ENCODE data around the gene TMEM74B. TPM values are rescaled to one million over a fixed set of nuclear protein-coding genes. Genes with fewer than 3 reads are reported as not detected.

The TMEM74B gene
- total and polyA plus RNA-seq, 4 experiments from 2014 or later: not detected

DNA sequence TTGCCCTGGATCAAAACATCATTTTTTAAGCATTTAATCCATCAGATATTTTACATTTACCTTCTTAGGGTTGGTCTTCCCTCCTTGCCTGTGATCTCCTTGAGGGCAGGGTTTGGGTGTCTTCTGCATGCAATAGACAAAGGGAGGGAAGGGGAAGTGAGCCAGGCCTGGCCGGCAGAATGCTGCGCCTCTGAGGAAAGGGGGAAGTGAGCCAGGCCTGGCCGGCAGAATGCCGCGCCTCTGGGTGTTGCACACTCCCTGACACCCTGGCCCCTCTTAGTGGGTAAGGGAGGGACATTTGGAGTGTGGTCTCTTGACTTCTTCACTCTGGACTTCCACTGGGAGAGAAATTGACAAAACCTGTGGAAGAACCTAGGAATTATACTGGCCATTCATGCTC is 53.9 kb downstream of the TMEM74B start:
- ChIA-PET POLR2A (ENCODE audit: partially characterized antibody) (interaction anchor here (1.0 kb wide), 1 partner anchor 12 kb away, joined by 3 read pairs; the partner anchor contains the start of gene PSMF1), CTCF (ENCODE audit: partially characterized antibody) (interaction anchor here (1.4 kb wide), 1 partner anchor 22 kb away, joined by 3 read pairs; no protein-coding TSS in a partner anchor)
- no peak overlapping the region for H3K27ac ChIP-seq (ENCODE audit: low read depth, low read length)
- intact Hi-C loops (cut with micrococcal nuclease): no loop called here
- Mint-ChIP-seq H3K27ac (peak overlapping the region in 2 of 7 donors; percentile 1 to 61), H3K36me3 (peaks cover 83 to 85% of the 10 kb centered on the region in 2 donors), H3K9me3 (no peaks in the 10 kb centered on the region), H3K27me3 (no peaks in the 10 kb centered on the region), H3K4me1 (peaks cover 31 to 50% (median 39%) of the 10 kb centered on the region in 4 donors), H3K4me3 (no peak overlapping the region)
- no peaks in the 10 kb centered on the region for H3K9me3 ChIP-seq (ENCODE audit: control insufficient read depth in 1 of 2, low read length in 2 of 2)
- H3K4me1 ChIP-seq (ENCODE audit: insufficient read depth, low read length): peaks cover 19% of the 10 kb centered on the region
- H3K36me3 ChIP-seq (ENCODE audit: insufficient read depth, low read length): peaks cover 71% of the 10 kb centered on the region
- H3K27me3 ChIP-seq (ENCODE audit: insufficient read depth, low read length): no peaks in the 10 kb centered on the region
- no peak for DNase-seq
- no peak overlapping the region for H3K4me3 ChIP-seq (ENCODE audit: low read length in 2 of 2)

Other genes with a start within 250 kb of the TMEM74B start
- gene RSPO4, start 182.7 kb downstream of the TMEM74B start, total RNA-seq: under 1 TPM; 0.11 to 0.38 TPM
- gene RSPO4, start 182.7 kb downstream of the TMEM74B start, polyA plus RNA-seq: not detected
- gene PSMF1, start 66.4 kb downstream of the TMEM74B start, total RNA-seq: 100 to 1,000 TPM; 118 to 123 TPM
- 100 to 1,000 TPM; 134 to 189 TPM for gene PSMF1, start 66.4 kb downstream of the TMEM74B start, polyA plus RNA-seq
- under 1 TPM in 1 of 2 experiments, not detected in 1; 0.20 TPM for gene C20orf202, start 18.5 kb upstream of the TMEM74B start, total RNA-seq
- gene C20orf202, start 18.5 kb upstream of the TMEM74B start, polyA plus RNA-seq: under 1 TPM in 1 of 2 donors, not detected in 1; 0.18 TPM
- gene RAD21L1, start 41.1 kb upstream of the TMEM74B start, total RNA-seq: under 1 TPM in 1 of 2 experiments, not detected in 1; 0.78 TPM
- gene RAD21L1, start 41.1 kb upstream of the TMEM74B start, polyA plus RNA-seq: not detected
- 10 to 100 TPM; 14.3 to 15.9 TPM for gene SNPH, start 81.3 kb upstream of the TMEM74B start, total RNA-seq
- gene SNPH, start 81.3 kb upstream of the TMEM74B start, polyA plus RNA-seq: 1 to 10 TPM; 2.5 to 6.6 TPM
- gene SDCBP2, start 144.2 kb upstream of the TMEM74B start, total RNA-seq: under 1 TPM; 0.61 to 0.94 TPM
- 1 to 10 TPM; 1.5 to 2.2 TPM for gene SDCBP2, start 144.2 kb upstream of the TMEM74B start, polyA plus RNA-seq
- gene FKBP1A, start 208.1 kb upstream of the TMEM74B start, total RNA-seq: 10 to 100 TPM; 77.8 to 86.4 TPM
- 10 to 100 TPM; 47.0 to 62.2 TPM for gene FKBP1A, start 208.1 kb upstream of the TMEM74B start, polyA plus RNA-seq

Data from CD4-positive, alpha-beta memory T cell (primary cell).